Motor neuron (in vitro differentiated cells): ENCODE results near the gene STXBP3. TPM values are rescaled to one million over a fixed set of nuclear protein-coding genes. Genes with fewer than 3 reads are reported as not detected.

Experiments used
- ATAC-seq, 8 experiments: fragments of 200-7000 bp; cut with Tn5 transposase; replicated peaks in 6 of 8; 2 replicates each; pipeline ENCODE4 v1.8.0; 2021; ENCODE audit warnings: mild to moderate bottlenecking in 8 of 8, moderate library complexity in 8 of 8
- H3K27ac ChIP-seq, 2 donors: fragments of 250-450 bp; sonication (Bioruptor Pico); 2 replicates each; pipeline ENCODE4 v1.9.0; 2021; ENCODE audit warnings: antibody characterized with exemption in 2 of 2, mild to moderate bottlenecking in 2 of 2, moderate library complexity in 1 of 2
- H3K4me1 ChIP-seq, 2 donors: fragments of 250-450 bp; sonication (Bioruptor Pico); replicated peaks in 1 of 2; 2 replicates each; pipeline ENCODE4 v1.6.1; 2021; ENCODE audit warnings: antibody characterized with exemption in 2 of 2, mild to moderate bottlenecking in 2 of 2, moderate library complexity in 1 of 2
- H3K4me3 ChIP-seq, 5 donors: fragments of 250-450 bp; sonication (Bioruptor Pico); 2 replicates each; pipeline ENCODE4 v1.9.0; 2021; ENCODE audit warnings: antibody characterized with exemption in 5 of 5, mild to moderate bottlenecking in 5 of 5, moderate library complexity in 4 of 5
- WGBS, 10 experiments: fragments of 450-650 bp; shearing (Covaris generic); methylation state at CpG; one replicate each; pipeline ENCODE4 v1.0.0; 2022; 5-methylcytosine and 5-hydroxymethylcytosine counted together
- in situ Hi-C, 9 experiments: fragments of 400-800 bp; cut with MboI; loops; one replicate each; pipeline ENCODE4 v1.15.0; 2021; ENCODE audit warnings: low sequenced_read_pairs in 9 of 9, low pct_unique_long_range_greater_than_20kb in 2 of 9; ENCODE audit not compliant: unreplicated experiment in 9 of 9
- total RNA-seq, 8 experiments: library from RNA; unstranded; fragments of 300-600 nt; gene quantifications; 2 replicates each; pipeline versions ENCODE4 v1.2.3 to v1.2.4, GENCODE V29; 2022

STXBP3 gene
- total RNA-seq, 8 experiments from 2014 or later, result 29.3 to 45.4 (median 38.8) TPM

DNA sequence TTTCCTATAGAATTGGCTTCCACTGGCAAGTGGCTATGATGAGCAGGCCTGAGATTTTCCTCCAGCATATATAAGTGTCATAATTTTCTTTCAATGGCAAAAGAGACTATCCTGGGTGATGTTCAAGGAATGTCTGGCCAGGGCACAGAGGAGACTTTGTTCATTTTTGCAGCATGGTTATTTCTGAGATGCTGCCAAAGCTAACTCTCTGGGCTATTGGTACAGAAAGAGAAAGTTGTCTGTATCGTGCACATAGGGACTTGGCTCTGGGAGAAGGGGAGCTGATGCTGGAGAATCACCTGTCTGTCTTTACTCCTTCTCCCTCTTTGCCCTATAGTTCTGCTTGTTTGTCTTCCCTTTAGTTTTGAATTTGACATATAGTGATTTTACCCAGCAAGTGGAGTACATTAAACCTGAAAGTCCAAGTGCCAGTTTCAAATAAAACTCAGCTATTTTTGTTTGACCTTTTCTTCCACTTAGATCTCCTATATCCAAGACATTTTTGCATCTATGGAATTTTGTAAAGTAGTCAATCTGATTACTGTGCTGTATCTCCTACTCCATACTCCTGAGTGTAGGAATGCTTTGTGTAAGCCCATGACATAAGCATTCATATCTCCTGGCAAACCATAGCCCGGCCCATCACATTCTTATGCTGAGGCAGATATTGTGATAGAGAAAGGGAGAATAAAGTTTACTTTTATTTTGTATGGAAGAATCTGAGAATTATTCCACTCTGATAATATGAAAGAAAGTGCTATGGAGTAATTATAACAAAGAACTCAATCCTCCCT lies 29.8 kb upstream of the STXBP3 start:
- 76 to 100% (median 83%) methylated on average over 1 to 2 of the region's 2 CpGs; no CpG with 5 or more reads in 3 of the 10 experiments for WGBS, 10 experiments
- peaks cover 14 to 24% of the 10 kb centered on the region in 2 donors for H3K4me1 ChIP-seq

GRCh38 chr1:108717774-108718316 lies 28.6 kb upstream of the STXBP3 start:
- WGBS, 10 experiments, result 50 to 100% (median 92%) methylated on average over 1 to 9 of the region's 9 CpGs; no CpG with 5 or more reads in 1 of the 10 experiments
- in situ Hi-C loops, result no loop called here
- H3K4me3 ChIP-seq, result no peak overlapping the region

More for the DNA sequence above, 29.8 kb upstream of the STXBP3 start:
- in situ Hi-C loops, result no loop called here
- no peak overlapping the region for H3K27ac ChIP-seq
- peak in 1 of 8 experiments; percentile 35 for ATAC-seq
- no peak overlapping the region for H3K4me3 ChIP-seq

GRCh38 chr1:108718927-108719655 lies 27.4 kb upstream of the STXBP3 start:
- Histone ChIP-seq H3K4me1 (peaks cover 14 to 24% of the 10 kb centered on the region in 2 donors), H3K27ac (peak overlapping the region in 1 of 2 donors; percentile 18), H3K4me3 (no peak overlapping the region)
- WGBS, 10 experiments, result 10 to 66% (median 44%) methylated on average over 2 to 6 of the region's 6 CpGs; no CpG with 5 or more reads in 1 of the 10 experiments
- peak; percentile 2 to 76 (median 56) for ATAC-seq
- in situ Hi-C loops, result no loop called here

More at GRCh38 chr1:108717774-108718316, 28.6 kb upstream of the STXBP3 start:
- Histone ChIP-seq H3K27ac (no peak overlapping the region), H3K4me1 (peaks cover 14 to 24% of the 10 kb centered on the region in 2 donors)
- ATAC-seq, result no peak

- Histone ChIP-seq H3K27ac (peak overlapping the region; percentile 18 to 38), H3K4me1 (peaks cover 14 to 24% of the 10 kb centered on the region in 2 donors), H3K4me3 (no peak overlapping the region)
- 20 to 92% (median 81%) methylated on average over 1 to 7 of the region's 8 CpGs for WGBS, 10 experiments
- in situ Hi-C loops, result no loop called here
- ATAC-seq, result peak in 7 of 8 experiments; percentile 80 to 94 (median 86)
These were observed 26.6 kb upstream of the STXBP3 start for GRCh38 chr1:108719656-108720435.

DNA sequence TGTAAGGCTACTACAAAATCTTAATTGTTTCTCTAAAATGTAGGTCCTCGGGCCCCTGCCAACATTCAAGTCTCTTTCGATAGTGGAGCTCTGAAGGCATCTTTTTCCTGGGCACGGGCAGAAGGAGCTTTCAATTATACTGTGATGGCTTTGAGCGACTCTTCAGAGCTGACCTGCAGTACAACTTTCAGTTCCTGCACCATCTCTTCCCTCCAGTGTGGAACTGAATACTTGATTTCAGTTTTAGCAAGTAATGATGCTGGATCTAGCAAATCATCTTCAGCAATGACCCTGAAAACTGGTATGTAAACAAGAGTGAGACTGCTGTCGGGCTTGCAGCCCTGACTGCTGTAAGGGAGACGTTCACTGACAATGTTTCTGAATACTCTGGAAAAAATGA lies 24.2 kb upstream of the STXBP3 start:
- H3K4me1 ChIP-seq, result peaks cover 14 to 17% of the 10 kb centered on the region in 2 donors
- WGBS, 10 experiments, result 41 to 96% (median 83%) methylated on average over 1 to 6 of the region's 6 CpGs; no CpG with 5 or more reads in 1 of the 10 experiments

GRCh38 chr1:108725906-108726305 lies 20.6 kb upstream of the STXBP3 start:
- Histone ChIP-seq H3K4me1 (peaks cover 0 to 5% of the 10 kb centered on the region in 2 donors), H3K27ac (no peak overlapping the region), H3K4me3 (no peak overlapping the region)
- in situ Hi-C loops, result no loop called here
- 0 to 100% (median 73%) methylated on average over 1 of the region's 1 CpG; no CpG with 5 or more reads in 4 of the 10 experiments for WGBS, 10 experiments
- ATAC-seq, result no peak

More for the DNA sequence above, 24.2 kb upstream of the STXBP3 start:
- Histone ChIP-seq H3K4me3 (no peak overlapping the region), H3K27ac (no peak overlapping the region)
- no peak for ATAC-seq
- in situ Hi-C loops, result no loop called here

DNA sequence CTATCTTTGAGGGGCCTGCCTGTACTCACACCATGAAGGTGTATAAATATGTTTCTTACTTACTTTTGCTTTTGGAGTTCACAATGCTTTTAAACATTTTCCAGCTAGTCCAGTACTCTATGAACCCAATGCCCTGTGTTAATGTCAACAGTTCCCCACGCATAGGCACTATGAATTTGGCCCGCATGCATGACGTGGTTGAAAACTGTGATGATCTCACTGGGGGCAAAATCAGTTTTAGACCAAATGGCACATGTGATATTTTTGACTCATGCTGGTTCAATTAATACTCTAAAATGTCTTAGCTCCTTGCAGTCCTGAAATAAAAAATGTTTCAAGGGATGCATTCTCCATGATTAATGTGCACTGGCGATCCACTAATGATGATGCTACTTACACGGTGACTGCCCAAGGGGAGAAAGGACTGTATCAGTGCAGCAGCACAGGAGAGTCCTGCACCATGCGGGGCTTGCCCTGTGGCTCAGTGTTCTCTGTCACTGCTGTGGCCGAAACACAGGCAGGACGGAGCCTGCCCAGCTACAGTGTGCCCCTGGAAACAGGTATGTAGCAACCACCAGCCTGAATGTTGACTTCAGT lies 18.0 kb upstream of the STXBP3 start:
- 63 to 88% (median 82%) methylated on average over 2 to 8 of the region's 8 CpGs; no CpG with 5 or more reads in 2 of the 10 experiments for WGBS, 10 experiments
- in situ Hi-C loops, result no loop called here
- no peak overlapping the region for H3K27ac ChIP-seq
- H3K4me1 ChIP-seq, result peaks cover 0 to 5% of the 10 kb centered on the region in 2 donors
- no peak overlapping the region for H3K4me3 ChIP-seq
- ATAC-seq, result peak in 5 of 8 experiments; percentile 87 to 97 (median 91)

DNA sequence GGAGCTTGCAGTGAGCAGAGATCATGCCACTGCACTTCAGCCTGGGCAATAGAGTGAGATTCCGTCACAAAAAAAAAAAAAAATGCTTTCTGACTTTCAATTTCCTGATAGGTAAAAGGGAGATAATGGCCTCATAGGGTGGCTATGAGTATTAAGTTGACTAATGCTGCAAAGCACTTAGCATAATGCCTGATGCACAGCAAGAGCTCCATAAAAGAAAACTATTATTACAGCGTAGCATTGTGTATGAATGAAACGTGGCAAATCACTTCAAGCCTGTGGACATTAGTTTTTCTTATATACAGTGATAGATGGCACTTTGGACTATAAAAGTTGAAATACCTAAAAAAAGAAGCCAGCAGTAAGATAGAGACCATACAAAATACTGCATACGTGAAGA lies 17.0 kb upstream of the STXBP3 start:
- Histone ChIP-seq H3K4me1 (peaks cover 0 to 5% of the 10 kb centered on the region in 2 donors), H3K27ac (no peak overlapping the region), H3K4me3 (no peak overlapping the region)
- in situ Hi-C loops, result no loop called here
- 56 to 100% (median 91%) methylated on average over 1 to 4 of the region's 4 CpGs for WGBS, 10 experiments
- ATAC-seq, result peak in 5 of 8 experiments; percentile 16 to 74 (median 42)

- H3K4me3 ChIP-seq, result no peak overlapping the region
- H3K27ac ChIP-seq, result no peak overlapping the region
- ATAC-seq, result no peak
- peaks cover 0 to 5% of the 10 kb centered on the region in 2 donors for H3K4me1 ChIP-seq
- in situ Hi-C loops, result no loop called here
- 80 to 100% (median 100%) methylated on average over 1 of the region's 1 CpG; no CpG with 5 or more reads in 1 of the 10 experiments for WGBS, 10 experiments
These were observed 14.1 kb upstream of the STXBP3 start for GRCh38 chr1:108732398-108732797.

DNA sequence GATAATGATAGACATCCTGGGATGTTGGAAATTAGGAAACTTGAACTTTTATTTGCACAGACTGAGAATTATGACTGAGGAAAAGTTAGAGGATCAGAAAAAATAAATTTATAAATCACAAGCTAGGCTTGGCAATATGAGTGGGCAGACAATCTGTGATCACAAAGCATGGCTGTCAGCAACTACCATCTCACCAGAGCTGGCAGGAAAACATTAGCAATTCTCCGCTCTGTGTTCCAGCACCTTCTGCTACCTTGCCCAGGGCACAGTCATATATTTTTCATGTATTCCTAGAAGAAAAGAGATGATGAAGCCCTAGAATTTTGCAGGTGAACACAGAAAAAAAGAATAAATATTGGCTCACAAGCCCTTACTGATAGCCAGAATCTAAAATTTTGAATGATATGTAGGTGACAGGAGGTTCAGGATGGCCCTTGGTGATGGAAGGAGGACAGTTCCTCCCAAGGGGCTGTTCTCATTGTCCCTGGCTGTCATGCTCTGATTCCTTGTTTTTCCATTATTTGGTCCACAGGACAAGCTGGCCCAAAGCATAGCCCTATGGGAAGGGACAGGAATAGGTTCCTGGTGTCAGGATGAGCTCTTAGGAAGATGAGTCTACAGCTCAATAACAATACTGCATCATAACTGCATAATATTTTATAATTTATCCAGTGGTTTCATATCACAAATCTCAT lies 12.2 kb upstream of the STXBP3 start:
- 71 to 100% (median 100%) methylated on average over 1 of the region's 1 CpG; no CpG with 5 or more reads in 3 of the 10 experiments for WGBS, 10 experiments
- no peak overlapping the region for H3K27ac ChIP-seq
- no peak for ATAC-seq
- H3K4me3 ChIP-seq, result no peak overlapping the region
- in situ Hi-C loops, result no loop called here
- no peaks in the 10 kb centered on the region for H3K4me1 ChIP-seq

DNA sequence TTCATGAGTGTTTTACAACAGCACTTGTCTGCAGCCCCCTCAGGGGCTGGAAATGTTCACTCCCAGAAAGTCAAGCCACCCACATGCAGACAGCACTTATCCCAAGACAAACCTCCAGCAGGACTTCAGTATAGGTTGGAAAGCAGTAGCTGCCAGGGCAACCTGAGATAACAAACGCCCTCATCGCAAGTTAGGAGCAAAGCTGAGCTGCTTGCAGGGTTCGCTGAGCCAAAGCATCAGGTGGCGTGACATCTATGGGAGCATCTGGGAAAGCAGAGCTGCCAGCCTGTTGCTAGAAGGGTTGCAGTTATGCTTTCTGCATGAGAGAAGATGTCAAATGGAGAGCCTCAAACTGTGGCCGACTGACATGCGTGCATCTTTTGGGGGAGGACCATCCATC lies 4.2 kb upstream of the STXBP3 start:
- WGBS, 10 experiments, result 0 to 100% (median 82%) methylated on average over 1 to 6 of the region's 6 CpGs; no CpG with 5 or more reads in 3 of the 10 experiments
- no peak overlapping the region for H3K27ac ChIP-seq
- in situ Hi-C loops, result no loop called here

More for the DNA sequence above, 4.2 kb upstream of the STXBP3 start:
- Histone ChIP-seq H3K4me3 (no peak overlapping the region), H3K4me1 (no peaks in the 10 kb centered on the region)
- ATAC-seq, result no peak
